GM21390 (cell line): ENCODE results near the gene SIGLEC15.
"Not testable (repeated sequence)": the region's sequence is repeated elsewhere in the genome, so short reads cannot be mapped to it uniquely, and the experiment has no call there.

Experiments
- ATAC-seq: cut with Tn5 transposase; IDR thresholded peaks from one replicate; pipeline ENCODE4 v1.9.1; 2021; ENCODE audit not compliant: unreplicated experiment

The SIGLEC15 gene

GRCh38 chr18:45841765-45842442 lies 16.4 kb downstream of the SIGLEC15 start:
- no peak for ATAC-seq

- no peak for ATAC-seq
Observed at GRCh38 chr18:45843019-45843418, 17.5 kb downstream of the SIGLEC15 start.

GRCh38 chr18:45844938-45845337 lies 19.5 kb downstream of the SIGLEC15 start:
- no peak for ATAC-seq

- ATAC-seq = no peak
Observed at GRCh38 chr18:45845410-45845809, 19.9 kb downstream of the SIGLEC15 start.

GRCh38 chr18:45847119-45847518 lies 21.6 kb downstream of the SIGLEC15 start:
- ATAC-seq = no peak

GRCh38 chr18:45848643-45849042 lies 23.2 kb downstream of the SIGLEC15 start:
- not testable (repeated sequence) for ATAC-seq

GRCh38 chr18:45849529-45849928 lies 24.1 kb downstream of the SIGLEC15 start:
- no peak for ATAC-seq

- no peak for ATAC-seq
Observed at GRCh38 chr18:45850021-45850420, 24.5 kb downstream of the SIGLEC15 start.

- no peak for ATAC-seq
Observed at GRCh38 chr18:45851161-45851925, 25.9 kb downstream of the SIGLEC15 start.

GRCh38 chr18:45852631-45853030 lies 27.2 kb downstream of the SIGLEC15 start:
- no peak for ATAC-seq

- no peak for ATAC-seq
Observed at GRCh38 chr18:45854036-45854586, 28.6 kb downstream of the SIGLEC15 start.

- ATAC-seq = no peak
Observed at GRCh38 chr18:45856531-45856930, 31.1 kb downstream of the SIGLEC15 start.

GRCh38 chr18:45859334-45859733 lies 33.9 kb downstream of the SIGLEC15 start:
- ATAC-seq = no peak

GRCh38 chr18:45860492-45860891 lies 35.0 kb downstream of the SIGLEC15 start:
- ATAC-seq = no peak

- ATAC-seq = no peak
Observed at GRCh38 chr18:45860971-45861370, 35.5 kb downstream of the SIGLEC15 start.

- no peak for ATAC-seq
Observed at GRCh38 chr18:45861926-45862325, 36.5 kb downstream of the SIGLEC15 start.

GRCh38 chr18:45863469-45863868 lies 38.0 kb downstream of the SIGLEC15 start:
- no peak for ATAC-seq

GRCh38 chr18:45864081-45864480 lies 38.6 kb downstream of the SIGLEC15 start:
- ATAC-seq = no peak

- no peak for ATAC-seq
Observed at GRCh38 chr18:45865466-45865865, 40.0 kb downstream of the SIGLEC15 start.

- no peak for ATAC-seq
Observed at GRCh38 chr18:45870419-45870818, 44.9 kb downstream of the SIGLEC15 start.

- ATAC-seq = no peak
Observed at GRCh38 chr18:45871431-45872084, 46.1 kb downstream of the SIGLEC15 start.
